HG03095 (cell line): ENCODE measurements around the gene AGMO.

Experiments used
- ATAC-seq: cut with Tn5 transposase; IDR thresholded peaks from one replicate; pipeline ENCODE4 v1.9.1; 2021; ENCODE audit warnings: moderate library complexity; ENCODE audit not compliant: unreplicated experiment

Gene AGMO

GRCh38 chr7:15504351-15504750, 57.5 kb downstream of the AGMO start:
- no peak for ATAC-seq

DNA sequence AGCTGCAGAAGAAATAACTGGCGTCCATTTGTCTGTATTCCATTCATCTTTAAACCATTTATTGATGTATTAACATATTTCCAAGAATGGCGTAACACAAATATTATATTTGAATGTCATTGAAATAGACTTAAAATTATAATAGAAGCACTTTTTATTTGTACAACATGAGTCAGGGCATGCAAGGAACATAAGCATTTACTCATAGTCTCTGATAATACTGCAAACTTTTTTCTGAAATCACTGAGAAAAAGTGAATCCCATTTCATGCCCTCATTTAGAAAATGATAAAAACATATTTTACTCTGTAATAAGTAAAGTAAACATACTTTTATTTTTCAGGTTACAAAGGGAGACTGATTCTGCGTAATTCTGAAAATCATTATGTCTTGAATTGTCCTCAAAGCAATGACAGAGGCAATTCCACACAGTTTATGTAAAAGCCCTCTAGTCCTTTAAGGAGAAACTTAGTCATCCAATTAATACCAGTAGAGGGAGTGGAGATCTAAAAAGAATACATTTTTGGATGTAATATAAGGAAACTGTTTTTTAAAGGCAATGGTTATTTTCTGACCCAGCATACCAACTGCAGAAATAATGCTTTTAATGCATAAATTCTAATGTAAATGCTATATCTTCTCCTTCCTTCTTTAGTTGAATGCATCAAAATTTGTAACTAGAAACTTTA, 58.1 kb downstream of the AGMO start:
- no peak for ATAC-seq

- ATAC-seq: no peak
Measured at GRCh38 chr7:15498465-15498864, 63.4 kb downstream of the AGMO start.

DNA sequence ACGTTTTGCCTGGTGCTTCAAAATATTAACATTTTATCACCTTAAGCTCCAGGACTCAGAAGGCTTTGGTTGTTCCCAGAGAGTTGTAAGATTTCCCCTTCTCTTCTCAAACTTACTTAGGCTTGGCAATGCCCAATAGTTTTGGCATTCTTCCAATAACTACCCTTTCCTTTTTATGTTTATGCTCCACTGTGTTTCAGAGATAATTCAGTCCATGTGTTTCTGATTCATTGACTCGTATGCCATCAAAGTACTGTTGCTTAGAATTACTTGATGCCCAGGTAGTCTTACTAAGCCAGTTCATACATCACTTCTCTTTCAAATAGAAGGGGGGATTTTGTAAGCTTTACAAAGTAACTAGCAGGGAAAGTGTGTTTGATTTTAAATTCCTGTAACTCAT, 66.6 kb downstream of the AGMO start:
- no peak for ATAC-seq

GRCh38 chr7:15494711-15495110, 67.1 kb downstream of the AGMO start:
- ATAC-seq: no peak

GRCh38 chr7:15491361-15491760, 70.5 kb downstream of the AGMO start:
- no peak for ATAC-seq

- no peak for ATAC-seq
Measured at GRCh38 chr7:15490291-15490690, 71.5 kb downstream of the AGMO start.

GRCh38 chr7:15489861-15490260, 72.0 kb downstream of the AGMO start:
- no peak for ATAC-seq

- no peak for ATAC-seq
Measured at GRCh38 chr7:15489383-15489782, 72.4 kb downstream of the AGMO start.

DNA sequence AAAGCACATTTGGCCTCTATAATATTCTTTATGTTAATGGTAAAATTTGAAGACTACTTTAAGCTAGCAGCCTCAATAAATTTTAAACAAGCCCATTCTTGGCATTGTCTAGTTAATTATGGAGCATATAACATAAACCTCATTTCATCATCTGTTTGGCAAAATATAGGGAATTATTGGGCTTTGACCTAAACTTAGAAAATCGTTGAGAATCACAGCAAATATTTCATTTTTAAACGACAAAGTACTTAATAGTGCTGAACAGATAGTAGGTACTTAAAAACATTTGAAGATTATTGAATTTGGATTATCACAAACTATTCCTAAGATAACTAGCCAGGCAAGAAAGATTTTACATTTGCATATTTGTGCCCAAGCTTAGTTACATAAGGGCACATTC, 73.4 kb downstream of the AGMO start:
- no peak for ATAC-seq

GRCh38 chr7:15487896-15488295, 73.9 kb downstream of the AGMO start:
- ATAC-seq: no peak

GRCh38 chr7:15485998-15486397, 75.8 kb downstream of the AGMO start:
- no peak for ATAC-seq

- no peak for ATAC-seq
Measured at GRCh38 chr7:15485431-15485830, 76.4 kb downstream of the AGMO start.

GRCh38 chr7:15481132-15481531, 80.7 kb downstream of the AGMO start:
- ATAC-seq: no peak

- ATAC-seq: no peak
Measured at GRCh38 chr7:15478401-15478800, 83.4 kb downstream of the AGMO start.

DNA sequence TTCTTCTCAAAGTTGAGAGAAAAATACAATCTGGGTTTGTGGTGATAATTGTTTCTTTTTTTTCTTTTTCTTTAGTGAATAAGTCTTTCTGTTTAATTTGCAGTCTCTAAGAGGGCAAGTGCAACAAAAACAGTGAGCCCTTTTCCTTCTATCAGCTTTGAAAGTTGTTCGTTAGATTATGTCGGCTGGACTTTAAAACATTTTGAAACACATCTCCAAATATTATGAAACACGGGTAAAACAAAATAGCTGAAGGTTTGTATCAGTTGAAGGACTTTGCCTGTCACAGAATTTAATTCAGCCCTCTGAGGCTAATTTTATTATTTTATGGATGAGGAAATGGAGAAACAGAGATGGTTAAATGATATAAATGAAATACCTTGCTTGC, 85.3 kb downstream of the AGMO start:
- ATAC-seq: no peak

GRCh38 chr7:15475808-15476530, 85.8 kb downstream of the AGMO start:
- ATAC-seq: no peak

GRCh38 chr7:15471669-15471950, 90.2 kb downstream of the AGMO start:
- ATAC-seq: no peak

- ATAC-seq: no peak
Measured at GRCh38 chr7:15470825-15471668, 90.8 kb downstream of the AGMO start.

- no peak for ATAC-seq
Measured at GRCh38 chr7:15464667-15465121, 97.1 kb downstream of the AGMO start.

DNA sequence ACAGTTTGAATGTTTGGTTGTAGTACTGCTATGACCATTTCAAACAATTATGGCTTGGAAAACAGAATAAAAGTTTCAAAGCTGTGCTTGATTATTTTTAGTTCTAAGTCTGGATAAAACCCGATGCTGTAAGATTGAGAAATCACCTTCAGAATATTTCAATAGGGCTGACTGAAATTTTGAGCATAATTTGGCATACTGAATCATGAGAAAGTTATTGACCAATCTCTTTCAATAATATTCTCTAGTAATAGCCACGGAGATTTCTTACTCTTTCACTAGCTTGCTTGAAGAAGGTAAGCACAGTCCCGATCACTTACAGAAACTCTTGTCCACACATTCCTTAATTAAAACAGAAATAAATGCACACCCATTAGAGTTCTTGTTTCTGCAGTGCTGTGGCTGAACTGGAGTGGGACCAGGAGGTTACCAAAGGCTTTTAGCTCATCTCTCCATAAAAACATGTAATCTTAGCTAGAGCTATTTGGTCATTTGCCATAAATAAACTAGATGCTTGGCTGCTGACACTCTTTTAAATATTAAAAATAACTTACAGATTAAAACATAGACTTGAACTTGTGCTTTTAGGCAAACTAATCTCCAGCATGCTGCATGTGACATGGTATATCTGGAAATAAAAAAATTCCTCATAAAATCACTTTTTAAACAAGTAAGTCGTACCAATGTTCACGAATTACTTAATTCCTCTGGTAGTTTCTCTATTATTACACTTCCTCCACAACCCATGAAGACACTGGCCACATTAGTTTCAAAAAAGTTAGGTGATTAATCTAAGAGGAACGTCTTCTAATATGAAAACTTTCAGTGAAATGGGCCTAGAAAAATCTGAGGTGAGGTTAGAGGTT, 97.8 kb downstream of the AGMO start:
- no peak for ATAC-seq
